PFSK-1 (cell line): Measurements from ENCODE around the gene SSUH2.

Experiments used
- POLR2AphosphoS5 ChIP-seq: IDR thresholded peaks from 2 replicates; pipeline ENCODE4 v1.6.1; 2012; ENCODE audit warnings: low read depth, mild to moderate bottlenecking, control low read depth, low read length, moderate library complexity
- REST ChIP-seq, 2 experiments: IDR thresholded peaks; 2 replicates each; pipeline versions ENCODE4 v1.6.1 to v1.8.0; 2011 to 2012; ENCODE audit warnings: low read depth in 2 of 2, low read length in 2 of 2, control low read depth in 1 of 2, inconsistent platforms in 1 of 2, mild to moderate bottlenecking in 1 of 2, moderate library complexity in 1 of 2; ENCODE audit not compliant: insufficient read depth in 1 of 2
- TAF1 ChIP-seq: IDR thresholded peaks from 2 replicates; pipeline ENCODE4 v1.6.1; 2012; ENCODE audit warnings: low read length, control low read depth, borderline replicate concordance; ENCODE audit not compliant: insufficient read depth

GRCh38 chr3:8623741-8624140 is 20.9 kb downstream of the SSUH2 start:
- TF ChIP-seq REST (IDR thresholded peaks at IDR 0.05; ENCODE audit: insufficient read depth in 1 of 2, low read depth in 2 of 2, low read length in 2 of 2) (no peak), TAF1 (no peak), POLR2AphosphoS5 (no peak)
